Measurements from ENCODE around the gene TTC33.

GRCh38 chr5:40499518-40500273 is 256.1 kb downstream of the TTC33 start:
- TF ChIP-seq CTCF (IDR thresholded peaks at IDR 0.05): no peak
- no peak for TF ChIP-seq POLR2AphosphoS5 (IDR thresholded peaks at IDR 0.05; ENCODE audit: low read depth, low read length)
- no peak for TF ChIP-seq REST (IDR thresholded peaks at IDR 0.05; ENCODE audit: insufficient read depth in 1 of 2, low read depth in 2 of 2, low read length in 1 of 2)
- no peak for TF ChIP-seq SIN3A (IDR thresholded peaks at IDR 0.05; ENCODE audit: borderline replicate concordance, insufficient read depth, low read depth, low read length)
- TF ChIP-seq TCF7L2 (IDR thresholded peaks at IDR 0.05; ENCODE audit: low read depth, low read length): no peak
